Hippocampal formation (tissue), 2 donors: ENCODE measurements around the gene QSOX1.
A peak's percentile ranks its signal among the peaks of the same experiment; 100 is the strongest.

Experiments
- DNase-seq, 2 donors: peaks; one replicate each; lab custom pipeline; 2025; lab: John Stamatoyannopoulos, UW

Gene QSOX1

GRCh38 chr1:180170546-180171151 lies 16.0 kb downstream of the QSOX1 start:
- DNase-seq: no peak

- DNase-seq: no peak
Measured at GRCh38 chr1:180171691-180172090, 17.0 kb downstream of the QSOX1 start.

GRCh38 chr1:180173451-180173850 lies 18.8 kb downstream of the QSOX1 start:
- DNase-seq: no peak

GRCh38 chr1:180173952-180174351 lies 19.3 kb downstream of the QSOX1 start:
- peak; percentile 17 to 50 for DNase-seq

GRCh38 chr1:180175291-180175690 lies 20.6 kb downstream of the QSOX1 start:
- DNase-seq: no peak

- no peak for DNase-seq
Measured at GRCh38 chr1:180175806-180176205, 21.1 kb downstream of the QSOX1 start.

GRCh38 chr1:180176965-180177364 lies 22.3 kb downstream of the QSOX1 start:
- DNase-seq: no peak

- no peak for DNase-seq
Measured at GRCh38 chr1:180177931-180178330, 23.3 kb downstream of the QSOX1 start.

- DNase-seq: peak in 1 of 2 donors; percentile 38
Measured at GRCh38 chr1:180178511-180179161, 24.0 kb downstream of the QSOX1 start.

GRCh38 chr1:180179162-180179957 lies 24.7 kb downstream of the QSOX1 start:
- no peak for DNase-seq

GRCh38 chr1:180181048-180181447 lies 26.4 kb downstream of the QSOX1 start:
- no peak for DNase-seq

GRCh38 chr1:180181996-180182642 lies 27.4 kb downstream of the QSOX1 start:
- no peak for DNase-seq

- DNase-seq: peak in 1 of 2 donors; percentile 21
Measured at GRCh38 chr1:180182643-180183311, 28.1 kb downstream of the QSOX1 start.

GRCh38 chr1:180183426-180183825 lies 28.8 kb downstream of the QSOX1 start:
- no peak for DNase-seq

GRCh38 chr1:180184041-180184440 lies 29.4 kb downstream of the QSOX1 start:
- DNase-seq: no peak

GRCh38 chr1:180185281-180185680 lies 30.6 kb downstream of the QSOX1 start:
- no peak for DNase-seq

GRCh38 chr1:180185971-180186645 lies 31.4 kb downstream of the QSOX1 start:
- no peak for DNase-seq

- DNase-seq: no peak
Measured at GRCh38 chr1:180186831-180187230, 32.2 kb downstream of the QSOX1 start.

GRCh38 chr1:180187626-180188025 lies 33.0 kb downstream of the QSOX1 start:
- no peak for DNase-seq

GRCh38 chr1:180188091-180188506 lies 33.4 kb downstream of the QSOX1 start:
- DNase-seq: peak; percentile 30 to 48

GRCh38 chr1:180188684-180189175 lies 34.1 kb downstream of the QSOX1 start:
- DNase-seq: no peak
